GM19193 (cell line): ENCODE measurements around the gene NAALADL2.

Source experiments
- POLR2A ChIP-seq: IDR thresholded peaks from 4 replicates; pipeline ENCODE4 v1.6.1; 2011; ENCODE audit not compliant: insufficient read depth, insufficient read length; ENCODE audit errors: extremely low read depth

NAALADL2 gene

GRCh38 chr3:174863488-174863887 lies 4.4 kb downstream of the NAALADL2 start:
- TF ChIP-seq POLR2A, result no peak

GRCh38 chr3:174869448-174869847 lies 10.3 kb downstream of the NAALADL2 start:
- no peak for TF ChIP-seq POLR2A

- TF ChIP-seq POLR2A, result no peak
Observed at GRCh38 chr3:174873832-174874657, 14.9 kb downstream of the NAALADL2 start.

DNA sequence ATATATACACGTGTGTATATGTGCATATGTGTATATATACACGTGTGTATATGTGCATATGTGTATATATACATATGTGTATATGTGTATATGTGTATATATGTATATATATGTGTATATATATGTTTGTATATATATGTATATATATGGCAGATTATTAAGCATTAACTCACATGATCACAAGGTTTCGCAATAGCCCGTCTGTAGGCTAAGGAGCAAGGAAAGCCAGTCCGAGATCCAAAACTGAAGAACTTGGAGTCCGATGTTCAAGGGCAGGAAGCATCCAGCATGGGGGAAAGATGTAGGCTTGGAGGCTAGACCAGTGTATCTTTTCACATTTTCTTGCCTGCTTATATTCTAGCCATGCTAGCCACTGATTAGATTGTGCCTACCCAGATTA lies 23.7 kb downstream of the NAALADL2 start:
- TF ChIP-seq POLR2A, result no peak

DNA sequence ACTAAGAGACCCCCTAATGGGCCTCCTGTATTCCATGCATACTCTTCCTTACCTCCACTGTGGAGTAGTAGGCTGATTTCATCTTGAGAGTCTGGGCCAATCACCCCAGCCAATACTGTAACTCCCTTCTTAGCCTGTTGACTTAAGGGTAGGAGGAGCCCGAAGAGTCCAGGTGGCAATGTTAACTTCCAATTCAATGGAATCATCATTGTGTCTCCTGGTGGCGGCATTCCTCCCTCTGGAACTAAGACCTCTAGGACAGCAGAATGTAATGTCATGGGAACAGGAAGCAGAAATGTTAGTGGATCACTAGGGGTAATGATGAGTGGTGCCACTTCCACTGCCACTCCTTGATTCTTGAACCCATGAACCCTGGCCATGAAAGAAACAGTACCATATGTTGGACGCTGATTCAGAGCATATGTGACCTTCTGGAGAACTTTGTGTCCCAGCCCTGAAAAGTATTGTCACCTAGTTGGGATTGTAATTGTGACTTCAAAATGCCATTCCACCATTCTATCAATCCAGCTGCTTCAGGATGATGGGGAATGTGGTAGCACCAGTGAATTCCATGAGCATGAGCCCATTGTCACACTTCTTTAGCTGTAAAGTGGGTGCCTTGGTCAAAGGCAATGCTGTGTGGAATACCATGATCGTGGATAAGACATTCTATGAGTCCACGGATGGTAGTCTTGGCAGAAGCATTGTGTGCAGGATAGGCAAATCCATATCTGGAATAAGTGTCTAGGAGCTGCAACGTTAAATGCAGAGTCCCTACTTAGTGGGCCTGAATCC lies 24.9 kb downstream of the NAALADL2 start:
- TF ChIP-seq POLR2A, result no peak

DNA sequence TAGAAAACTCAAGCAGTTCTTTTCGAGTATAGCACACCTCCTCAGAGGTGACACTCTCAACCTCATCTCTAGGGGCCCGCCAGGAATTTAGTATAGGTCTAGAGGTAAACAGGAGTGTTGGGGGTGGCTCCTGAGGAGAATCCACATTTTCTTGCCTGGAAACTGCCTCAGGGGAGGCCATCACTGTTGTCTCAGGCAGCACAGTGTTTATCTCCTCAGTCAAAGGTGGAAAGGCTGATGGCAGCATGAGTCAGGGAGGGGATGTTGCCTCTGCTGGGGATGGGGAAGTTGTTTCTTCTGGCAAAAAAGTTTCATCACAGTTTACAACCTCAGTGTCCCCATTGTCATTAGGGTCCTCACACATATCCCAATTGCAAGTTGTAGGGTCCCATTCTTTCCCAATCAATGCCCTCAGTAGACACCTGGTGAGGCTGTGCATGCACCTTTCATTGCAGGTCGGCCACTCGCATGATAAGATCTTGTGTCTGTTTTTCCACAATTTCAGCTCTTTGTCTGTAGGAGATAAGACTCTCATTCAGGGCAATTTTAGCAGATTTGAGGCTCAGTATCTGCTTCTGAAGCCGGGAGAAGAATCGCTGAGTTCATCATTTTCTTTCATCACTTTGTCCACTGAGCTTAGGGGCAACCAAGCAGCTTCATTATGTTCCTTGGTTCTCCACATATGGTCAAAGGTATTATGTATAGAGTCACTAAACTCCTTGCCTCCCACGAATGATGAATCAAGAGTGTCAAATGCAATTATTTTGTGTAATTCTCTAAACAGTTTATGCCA lies 25.8 kb downstream of the NAALADL2 start:
- no peak for TF ChIP-seq POLR2A

GRCh38 chr3:174891524-174892203 lies 32.5 kb downstream of the NAALADL2 start:
- no peak for TF ChIP-seq POLR2A

GRCh38 chr3:174907027-174907426 lies 47.9 kb downstream of the NAALADL2 start:
- TF ChIP-seq POLR2A, result no peak

GRCh38 chr3:174907628-174908407 lies 48.7 kb downstream of the NAALADL2 start:
- TF ChIP-seq POLR2A, result no peak

DNA sequence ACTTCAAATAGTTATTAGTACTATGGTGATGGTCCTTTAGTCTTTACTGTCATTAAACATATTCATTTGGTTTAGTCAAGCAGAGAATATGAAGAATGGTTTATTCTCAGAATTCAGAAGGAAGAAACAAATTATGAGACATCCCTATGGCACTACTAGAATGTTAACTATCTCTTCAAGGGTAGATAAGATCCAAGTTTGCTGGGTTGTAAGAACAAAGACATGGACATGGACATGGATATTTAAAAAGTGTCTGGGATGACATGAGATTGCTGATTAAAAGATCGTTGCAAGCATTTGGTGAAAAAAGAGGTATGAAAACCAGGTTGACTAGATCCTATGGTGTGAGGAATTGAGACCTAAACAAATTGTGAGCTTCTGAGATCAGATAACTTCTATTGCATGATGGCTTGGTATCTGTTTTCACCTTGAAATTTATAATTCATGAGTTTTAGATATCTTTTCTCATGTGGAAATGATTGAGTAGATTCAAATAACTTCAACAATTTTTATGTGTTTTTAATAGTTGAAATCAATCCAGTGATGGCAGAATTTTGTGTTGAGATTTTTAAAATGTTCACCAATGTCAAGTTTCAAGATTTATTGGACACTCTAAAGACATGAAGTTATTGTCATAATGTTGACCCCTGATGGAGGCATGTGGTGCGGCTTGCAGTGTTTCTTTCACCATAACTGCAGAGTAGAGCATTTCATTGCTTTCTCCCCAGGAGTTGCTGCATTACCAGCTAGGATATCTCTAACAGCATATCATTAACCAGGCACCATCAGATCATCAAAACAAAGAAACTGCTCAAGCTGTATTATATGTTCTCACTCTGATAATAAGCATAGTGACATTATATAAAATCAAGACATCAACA lies 72.6 kb downstream of the NAALADL2 start:
- TF ChIP-seq POLR2A, result no peak

DNA sequence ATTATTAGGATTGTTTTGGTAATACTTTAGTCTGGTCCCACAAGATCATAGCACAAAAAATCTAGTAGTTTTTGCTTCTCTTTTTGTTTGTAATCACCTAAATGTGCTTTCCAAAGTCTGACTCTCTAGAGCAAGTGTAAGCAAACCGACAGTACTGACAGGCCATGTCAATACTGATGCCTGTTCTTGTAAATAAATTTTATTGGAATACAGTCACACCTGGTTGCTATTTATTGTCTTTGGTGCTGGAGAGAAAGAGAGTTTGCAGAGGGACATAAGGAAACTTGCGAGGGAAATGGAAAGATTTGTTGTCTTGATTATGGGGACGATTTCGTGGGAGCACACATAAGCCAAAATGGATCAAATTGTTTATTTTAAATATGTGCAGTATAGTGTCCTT lies 77.5 kb downstream of the NAALADL2 start:
- no peak for TF ChIP-seq POLR2A

DNA sequence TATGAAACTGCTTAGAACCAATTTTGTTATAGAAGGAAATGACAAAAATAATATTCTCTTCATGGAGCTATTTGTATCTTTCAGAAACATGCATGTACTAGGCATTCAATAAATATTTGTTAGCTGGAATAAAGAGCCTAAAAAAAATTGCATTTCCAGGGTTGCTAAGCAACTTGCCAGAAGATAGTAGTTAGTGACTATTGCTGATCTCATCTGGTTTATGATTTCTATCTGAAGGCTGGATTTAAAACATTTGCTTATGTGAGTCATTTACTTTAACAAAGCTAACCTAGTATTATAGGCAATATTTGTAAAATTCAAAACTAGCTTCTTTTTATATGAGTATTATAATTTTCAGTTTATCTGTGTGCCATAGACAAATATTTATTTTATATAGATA lies 78.3 kb downstream of the NAALADL2 start:
- no peak for TF ChIP-seq POLR2A

GRCh38 chr3:174938102-174938501 lies 79.0 kb downstream of the NAALADL2 start:
- no peak for TF ChIP-seq POLR2A
